Endothelial cell of umbilical vein (primary cell): ENCODE results near the gene RARRES1. TPM values are rescaled to one million over a fixed set of nuclear protein-coding genes. Genes with fewer than 3 reads are reported as not detected.

ENCODE experiments used
- BruUV-seq: library from RNA; stranded (reverse); fragments of 400-500 nt; replicated peaks from 2 replicates; lab custom pipeline; 2021; lab: Mats Ljungman, UMichigan
- CTCF ChIA-PET: fragments of 300-600, 350-600 bp; sonication (Branson Sonifier 250); formaldehyde crosslinking; loops from one replicate; lab custom pipeline; 2021; ENCODE audit warnings: antibody characterized with exemption, inconsistent platforms; lab: Charles Lee
- POLR2A ChIA-PET: fragments of 300-600, 350-600 bp; sonication (Branson Sonifier 250); formaldehyde crosslinking; loops from one replicate; lab custom pipeline; 2021; ENCODE audit warnings: antibody characterized with exemption, inconsistent platforms; lab: Charles Lee
- DNase-seq: peaks from one replicate; pipeline ENCODE4 v3.0.0-alpha.2; 2011; ENCODE audit warnings: low read depth, low spot score
- FAIRE-seq: peaks from 2 replicates; lab custom pipeline; 2011; peaks lifted over from hg19 to GRCh38; lab: Jason Lieb, UNC
- H2AFZ ChIP-seq: 2 replicates; pipeline ENCODE4 v1.6.0; 2012; ENCODE audit warnings: low read depth, low read length, control low read depth, inconsistent platforms
- H3K27ac ChIP-seq: 2 replicates; pipeline ENCODE4 v1.5.1; 2011; ENCODE audit warnings: low read depth, mild to moderate bottlenecking, control low read depth, low read length, moderate library complexity; ENCODE audit not compliant: insufficient read depth
- H3K27me3 ChIP-seq, 2 experiments: 2 replicates each; pipeline versions ENCODE4 v1.6.0 to v1.6.1; 2011; ENCODE audit warnings: low read length in 2 of 2, mixed read lengths in 1 of 2; ENCODE audit not compliant: control insufficient read depth in 2 of 2, insufficient read depth in 2 of 2
- H3K36me3 ChIP-seq, 2 experiments: 2 replicates in 1 of 2; 3 replicates in 1 of 2; pipeline ENCODE4 v1.5.1; 2011; ENCODE audit warnings: low read length in 2 of 2, mild to moderate bottlenecking in 1 of 2, moderate library complexity in 1 of 2; ENCODE audit not compliant: control insufficient read depth in 2 of 2, insufficient read depth in 2 of 2; ENCODE audit errors: extremely low read depth in 1 of 2
- H3K4me1 ChIP-seq: 3 replicates; pipeline ENCODE4 v1.5.1; 2011; ENCODE audit warnings: mild to moderate bottlenecking, low read length; ENCODE audit not compliant: control insufficient read depth, insufficient read depth; ENCODE audit errors: extremely low read depth
- H3K4me2 ChIP-seq: 2 replicates; pipeline ENCODE4 v1.6.1; 2011; ENCODE audit warnings: low read length, control low read depth, mixed read lengths; ENCODE audit not compliant: insufficient read depth
- H3K4me3 ChIP-seq, 3 experiments: fragments of 200-600 bp in 1 of 3; sonication (generic), shearing (Covaris generic) in 1 of 3; replicated peaks in 1 of 3; 2 replicates each; pipeline ENCODE4 v1.5.1; 2011 to 2016; ENCODE audit warnings: control low read depth in 3 of 3, low read length in 3 of 3, mild to moderate bottlenecking in 2 of 3, inconsistent platforms in 1 of 3, low read depth in 1 of 3, moderate library complexity in 1 of 3; ENCODE audit not compliant: insufficient read depth in 1 of 3
- H3K79me2 ChIP-seq: 2 replicates; pipeline ENCODE4 v1.6.0; 2012; ENCODE audit warnings: low read length, inconsistent platforms; ENCODE audit not compliant: control insufficient read depth, insufficient read depth
- H3K9ac ChIP-seq: replicated peaks from 2 replicates; pipeline ENCODE3; 2011; ENCODE audit warnings: low read length, control low read depth; ENCODE audit not compliant: insufficient read depth; ENCODE audit errors: extremely low read depth
- H3K9me1 ChIP-seq: replicated peaks from 3 replicates; pipeline ENCODE4 v1.6.0; 2011; ENCODE audit warnings: mild to moderate bottlenecking, low read length; ENCODE audit not compliant: control insufficient read depth, insufficient read depth; ENCODE audit errors: extremely low read depth
- H3K9me3 ChIP-seq: replicated peaks from 2 replicates; pipeline ENCODE4 v1.5.1; 2012; ENCODE audit warnings: low read length, inconsistent platforms; ENCODE audit not compliant: control insufficient read depth, insufficient read depth
- H4K20me1 ChIP-seq: replicated peaks from 2 replicates; pipeline ENCODE3; 2011; ENCODE audit warnings: mild to moderate bottlenecking, low read length; ENCODE audit not compliant: control insufficient read depth, insufficient read depth; ENCODE audit errors: extremely low read depth
- EZH2 ChIP-seq: IDR thresholded peaks from 2 replicates; pipeline ENCODE4 v1.6.1; 2012; ENCODE audit warnings: borderline replicate concordance, low read depth, mild to moderate bottlenecking, moderate library complexity, low read length, inconsistent platforms; ENCODE audit not compliant: severe bottlenecking
- JUN ChIP-seq: IDR thresholded peaks from 2 replicates; pipeline ENCODE4 v1.6.1; 2011; ENCODE audit warnings: borderline replicate concordance, low read depth; ENCODE audit not compliant: insufficient read length, insufficient read depth
- MYC ChIP-seq: IDR thresholded peaks from one replicate; pipeline ENCODE4 v1.6.1; 2011; ENCODE audit warnings: mild to moderate bottlenecking, low read depth, low read length
- dilution Hi-C: fragments of 300-500 bp; cut with MboI; formaldehyde crosslinking; loops from one replicate; pipeline ENCODE4 v1.15.0; 2019; ENCODE audit warnings: low sequenced_read_pairs; ENCODE audit not compliant: extremely low pct_ligation_motif_present
- intact Hi-C: fragments of 100-400 bp; cut with micrococcal nuclease; formaldehyde crosslinking; loops from one replicate; pipeline ENCODE4 v1.10.0; 2022
- polyA plus RNA-seq, 4 experiments: library from polyadenylated mRNA; depleted of rRNA in 3 of 4; stranded (reverse) in 3 of 4; unstranded in 1 of 4; fragments of >200 nt; gene quantifications; 2 replicates each; pipeline versions ENCODE4 v1.2.1 to v1.2.3, GENCODE V29; 2011 to 2012; ENCODE audit warnings: missing spikeins in 1 of 4
- total RNA-seq: library from RNA; stranded (reverse); gene quantifications from 2 replicates; pipeline ENCODE4 v1.2.3, GENCODE V29; 2021
- TF ChIP-seq, protein P1 (sequence below), 2 donors: IDR thresholded peaks; 1 replicate in 1 of 2; 2 replicates in 1 of 2; pipeline ENCODE4 v1.5.1; 2011; ENCODE audit warnings: low read length in 2 of 2, mild to moderate bottlenecking in 2 of 2, moderate library complexity in 2 of 2, control low read depth in 1 of 2, inconsistent platforms in 1 of 2, low read depth in 1 of 2; ENCODE audit not compliant: insufficient read depth in 1 of 2; ENCODE audit errors: extremely low read depth in 1 of 2
- TF ChIP-seq, protein P2 (sequence below): IDR thresholded peaks from 2 replicates; pipeline ENCODE4 v1.6.1; 2011; ENCODE audit not compliant: insufficient read depth, insufficient read length

Gene RARRES1
- total and polyA plus RNA-seq, 2 donors (not counting 3 experiments of a cell fraction or from before 2014, with no cell fraction given) = 0.98 to 1.5 TPM

DNA sequence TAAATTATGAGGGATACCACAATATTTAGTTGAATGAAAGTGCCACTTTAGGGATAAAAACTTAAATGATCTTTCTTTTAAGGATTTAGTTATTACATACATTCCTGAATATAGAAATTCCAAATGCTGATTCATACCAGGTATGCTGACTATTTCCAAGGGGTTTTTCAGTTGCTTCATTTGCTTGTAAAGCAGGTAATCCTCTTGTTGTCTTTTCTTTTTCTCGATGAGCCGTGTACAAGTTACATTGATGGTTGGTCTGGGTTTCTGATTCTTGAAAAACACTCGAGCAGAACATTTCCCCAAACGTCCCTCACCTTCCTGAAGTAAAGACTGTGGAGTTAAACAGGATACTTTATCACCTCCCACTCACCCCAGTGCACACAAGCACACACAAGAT, 21.7 kb downstream of the RARRES1 start:
- Histone ChIP-seq H3K79me2 (no peaks in the 10 kb centered on the region), H3K27me3 (no peaks in the 10 kb centered on the region), H3K9me1 (no peaks in the 10 kb centered on the region), H2AFZ (no peak overlapping the region), H4K20me1 (no peaks in the 10 kb centered on the region), H3K36me3 (no peaks in the 10 kb centered on the region), H3K9me3 (no peaks in the 10 kb centered on the region), H3K4me3 (no peak overlapping the region), H3K4me2 (no peak overlapping the region), H3K9ac (no peak overlapping the region), H3K4me1 (peaks cover 35% of the 10 kb centered on the region), H3K27ac (no peak overlapping the region)
- DNase-seq (no peak), FAIRE-seq (no peak)
- POLR2A ChIA-PET = no interaction called here
- BruUV-seq = no TSS peak
- intact Hi-C loops = loop anchor here (10.0 kb wide), 1 partner anchor 1054 kb away; no protein-coding TSS in a partner anchor
- CTCF ChIA-PET = interaction anchor here (1.6 to 3.8 kb wide), 3 partner anchors 12 to 18 kb away, joined by 3 to 29 read pairs (median 3); no protein-coding TSS in a partner anchor
- TF ChIP-seq, protein P1, sequence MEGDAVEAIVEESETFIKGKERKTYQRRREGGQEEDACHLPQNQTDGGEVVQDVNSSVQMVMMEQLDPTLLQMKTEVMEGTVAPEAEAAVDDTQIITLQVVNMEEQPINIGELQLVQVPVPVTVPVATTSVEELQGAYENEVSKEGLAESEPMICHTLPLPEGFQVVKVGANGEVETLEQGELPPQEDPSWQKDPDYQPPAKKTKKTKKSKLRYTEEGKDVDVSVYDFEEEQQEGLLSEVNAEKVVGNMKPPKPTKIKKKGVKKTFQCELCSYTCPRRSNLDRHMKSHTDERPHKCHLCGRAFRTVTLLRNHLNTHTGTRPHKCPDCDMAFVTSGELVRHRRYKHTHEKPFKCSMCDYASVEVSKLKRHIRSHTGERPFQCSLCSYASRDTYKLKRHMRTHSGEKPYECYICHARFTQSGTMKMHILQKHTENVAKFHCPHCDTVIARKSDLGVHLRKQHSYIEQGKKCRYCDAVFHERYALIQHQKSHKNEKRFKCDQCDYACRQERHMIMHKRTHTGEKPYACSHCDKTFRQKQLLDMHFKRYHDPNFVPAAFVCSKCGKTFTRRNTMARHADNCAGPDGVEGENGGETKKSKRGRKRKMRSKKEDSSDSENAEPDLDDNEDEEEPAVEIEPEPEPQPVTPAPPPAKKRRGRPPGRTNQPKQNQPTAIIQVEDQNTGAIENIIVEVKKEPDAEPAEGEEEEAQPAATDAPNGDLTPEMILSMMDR (IDR thresholded peaks at IDR 0.05; ENCODE audit: extremely low read depth in 1 of 2, insufficient read depth in 1 of 2, low read depth in 1 of 2, low read length in 2 of 2) = no peak
- TF ChIP-seq JUN (no peak), MYC (no peak), EZH2 (no peak)
- TF ChIP-seq, protein P2, sequence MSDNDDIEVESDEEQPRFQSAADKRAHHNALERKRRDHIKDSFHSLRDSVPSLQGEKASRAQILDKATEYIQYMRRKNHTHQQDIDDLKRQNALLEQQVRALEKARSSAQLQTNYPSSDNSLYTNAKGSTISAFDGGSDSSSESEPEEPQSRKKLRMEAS = no peak
- dilution Hi-C loops = no loop called here
